ENCODE measurements around the gene CHD9. TPM values are rescaled to one million over a fixed set of nuclear protein-coding genes. Genes with fewer than 3 reads are reported as not detected.

CHD9 gene
- total and polyA plus RNA-seq, 9 of the 15 experiments (the other 6 are each of a cell fraction or from before 2014, with no cell fraction given): 29.0 to 69.3 (median 40.6) TPM

GRCh38 chr16:53216798-53217197 lies 162.0 kb downstream of the CHD9 start:
- in situ Hi-C loops (cut with MboI) (no loop called here), intact Hi-C loops (cut with micrococcal nuclease) (loop anchor here (10.0 kb wide), 1 partner anchor 218 kb away; the partner anchor contains the start of gene RBL2)
- no peak overlapping the region for H2AFZ ChIP-seq (ENCODE audit: low read depth, low read length)
- H3K79me2 ChIP-seq (ENCODE audit: control insufficient read depth, insufficient read depth, low read length): peaks cover 98% of the 10 kb centered on the region
- no peaks in the 10 kb centered on the region for H3K9me1 ChIP-seq (ENCODE audit: control insufficient read depth, insufficient read depth, low read length)
- no TSS peak for BruUV-seq (replicated peaks)
- peak in 2 of 4 experiments; percentile 19 to 54 for DNase-seq (ENCODE audit: extremely low read depth in 1 of 4, low spot score in 3 of 4)
- H3K27me3 ChIP-seq (ENCODE audit: control insufficient read depth in 2 of 2, insufficient read depth in 2 of 2, low read length in 2 of 2): no peaks in the 10 kb centered on the region
- H3K4me1 ChIP-seq (replicated peaks in 1 of 2; ENCODE audit: control insufficient read depth in 2 of 2, insufficient read depth in 2 of 2, low read length in 2 of 2): peaks cover 7 to 21% of the 10 kb centered on the region in 2 experiments; a peak in 4 of 5 replicates
- 0 out of 2 replicates have a peak, but pooled peaks have one; percentile 15 for TF ChIP-seq EP400 (IDR thresholded peaks at IDR 0.05)
- TF ChIP-seq CCAR2 (IDR thresholded peaks at IDR 0.05; ENCODE audit: low read depth, low read length): no peak
- 0 out of 2 replicates have a peak, but pooled peaks have one; percentile 20 for TF ChIP-seq ARID3A (IDR thresholded peaks at IDR 0.05; ENCODE audit: borderline replicate concordance, low read depth, low read length)
- no peak for TF ChIP-seq NFE2L1 (tag; IDR thresholded peaks at IDR 0.05; ENCODE audit: borderline replicate concordance, low read depth)
- 0 out of 2 replicates have a peak, but pooled peaks have one; percentile 23 for TF ChIP-seq ARID1B (IDR thresholded peaks at IDR 0.05)
- TF ChIP-seq NFIC (IDR thresholded peaks at IDR 0.05): peak; percentile 94
- TF ChIP-seq SPI1 (IDR thresholded peaks at IDR 0.05; ENCODE audit: borderline replicate concordance, low read depth, low read length): peak; percentile 94
- peak; percentile 81; the same call in 1 of the 2 replicates for TF ChIP-seq MYNN (IDR thresholded peaks at IDR 0.05)
- no peak for TF ChIP-seq MYNN (CRISPR knock-in tag; IDR thresholded peaks at IDR 0.05)
- H3K36me3 ChIP-seq (ENCODE audit: control insufficient read depth, insufficient read depth, low read length): peaks cover 24% of the 10 kb centered on the region; the same call in 2 of the 3 replicates
- no peak overlapping the region for H3K4me3 ChIP-seq
- peak overlapping the region; percentile 51; the same call in 2 of the 3 replicates for H3K27ac ChIP-seq (ENCODE audit: extremely low read depth, low read depth, low read length)
- no peak for ATAC-seq
- WGBS (ENCODE audit: insufficient coverage, low coverage, missing lambda C conversion rate): 4% methylated on average over 2 of the region's 2 CpGs
- peak overlapping the region in 1 of 2 experiments; percentile 2; a peak in 1 of 4 replicates for H3K9ac ChIP-seq (ENCODE audit: insufficient read depth in 1 of 2, low read depth in 2 of 2, low read length in 2 of 2)
- peak; percentile 60 for FAIRE-seq
- H4K20me1 ChIP-seq (replicated peaks; ENCODE audit: control insufficient read depth, insufficient read depth, low read length): no peaks in the 10 kb centered on the region
- H3K9me3 ChIP-seq (replicated peaks; ENCODE audit: control insufficient read depth, insufficient read depth, low read depth, low read length): no peaks in the 10 kb centered on the region
- CTCF ChIA-PET (ENCODE audit: low intra/inter-chr PET ratio): no interaction called here
- H3K4me2 ChIP-seq (ENCODE audit: insufficient read depth, low read length): no peak overlapping the region
- POLR2A ChIA-PET: interaction anchor here (2.0 kb wide), 1 partner anchor 8 kb away, joined by 11 read pairs; no protein-coding TSS in a partner anchor
